OCI-LY3 (cell line): Measurements from ENCODE around the gene URB1.

ENCODE experiments used
- H2AFZ ChIP-seq: fragments of 200-600, 300-600 bp; shearing (Covaris generic); 2 replicates; pipeline ENCODE4 v1.6.0; 2014; ENCODE audit warnings: antibody characterized with exemption, low read depth, low read length
- H3K27ac ChIP-seq: fragments of 200-600, 300-600 bp; sonication (generic); 2 replicates; pipeline ENCODE4 v1.5.1; 2014; ENCODE audit warnings: mild to moderate bottlenecking, low read length, moderate library complexity, mixed read lengths
- H3K27me3 ChIP-seq: fragments of 200-600, 300-600 bp; sonication (generic); 2 replicates; pipeline ENCODE4 v1.6.1; 2014; ENCODE audit warnings: low read depth, low read length, mixed read lengths
- H3K36me3 ChIP-seq: fragments of 200-600, 300-600 bp; sonication (generic); replicated peaks from 2 replicates; pipeline ENCODE3; 2014; ENCODE audit warnings: low read depth, low read length, mixed read lengths
- H3K4me1 ChIP-seq: fragments of 300-600, 200-600 bp; sonication (generic); 2 replicates; pipeline ENCODE4 v1.6.1; 2014; ENCODE audit warnings: low read length, mixed read lengths
- H3K4me2 ChIP-seq: fragments of 200-600, 300-600 bp; sonication (generic); 2 replicates; pipeline ENCODE4 v1.6.1; 2014; ENCODE audit warnings: low read length, mixed read lengths
- H3K4me3 ChIP-seq: fragments of 300-600, 200-600 bp; sonication (generic); 2 replicates; pipeline ENCODE4 v1.5.1; 2014; ENCODE audit warnings: antibody characterized with exemption, mild to moderate bottlenecking, low read length, moderate library complexity
- H3K79me2 ChIP-seq: fragments of 300-600, 200-600 bp; shearing (Covaris generic); 2 replicates; pipeline ENCODE4 v1.6.1; 2014; ENCODE audit warnings: mild to moderate bottlenecking, low read length, mixed read lengths
- H3K9ac ChIP-seq: fragments of 300-600, 200-600 bp; shearing (Covaris generic); 2 replicates; pipeline ENCODE4 v1.6.0; 2014; ENCODE audit warnings: mild to moderate bottlenecking, low read length, moderate library complexity
- H3K9me3 ChIP-seq: fragments of 200-600, 300-600 bp; shearing (Covaris generic); 2 replicates; pipeline ENCODE4 v1.6.1; 2014; ENCODE audit warnings: low read length, mixed read lengths; ENCODE audit not compliant: insufficient read depth
- H4K20me1 ChIP-seq: fragments of 200-600, 300-600 bp; sonication (generic); 2 replicates; pipeline ENCODE4 v1.6.1; 2016; ENCODE audit warnings: low read length, mixed read lengths; ENCODE audit not compliant: insufficient read depth
- EZH2phosphoT487 ChIP-seq: fragments of 200-600 bp; shearing (Covaris generic); IDR thresholded peaks from 2 replicates; pipeline ENCODE4 v1.6.1; 2018; ENCODE audit warnings: antibody characterized with exemption, mixed run types, low read depth
- TF ChIP-seq, protein P1 (sequence below): fragments of 200-600, 300-600 bp; sonication (generic); IDR thresholded peaks from 2 replicates; pipeline ENCODE4 v1.5.1; 2014; ENCODE audit warnings: antibody characterized with exemption, low read length, low read depth

The URB1 gene

GRCh38 chr21:32424674-32425073 lies 31.9 kb upstream of the URB1 start:
- Histone ChIP-seq H3K4me2 (no peak overlapping the region), H3K27me3 (peaks cover 4% of the 10 kb centered on the region; the same call in 1 of the 2 replicates), H3K4me3 (no peak overlapping the region), H2AFZ (no peak overlapping the region), H3K9ac (no peak overlapping the region), H3K27ac (no peak overlapping the region), H4K20me1 (no peaks in the 10 kb centered on the region), H3K79me2 (no peaks in the 10 kb centered on the region), H3K36me3 (no peaks in the 10 kb centered on the region), H3K9me3 (no peaks in the 10 kb centered on the region), H3K4me1 (no peaks in the 10 kb centered on the region)
- no peak for TF ChIP-seq EZH2phosphoT487
- TF ChIP-seq, protein P1, sequence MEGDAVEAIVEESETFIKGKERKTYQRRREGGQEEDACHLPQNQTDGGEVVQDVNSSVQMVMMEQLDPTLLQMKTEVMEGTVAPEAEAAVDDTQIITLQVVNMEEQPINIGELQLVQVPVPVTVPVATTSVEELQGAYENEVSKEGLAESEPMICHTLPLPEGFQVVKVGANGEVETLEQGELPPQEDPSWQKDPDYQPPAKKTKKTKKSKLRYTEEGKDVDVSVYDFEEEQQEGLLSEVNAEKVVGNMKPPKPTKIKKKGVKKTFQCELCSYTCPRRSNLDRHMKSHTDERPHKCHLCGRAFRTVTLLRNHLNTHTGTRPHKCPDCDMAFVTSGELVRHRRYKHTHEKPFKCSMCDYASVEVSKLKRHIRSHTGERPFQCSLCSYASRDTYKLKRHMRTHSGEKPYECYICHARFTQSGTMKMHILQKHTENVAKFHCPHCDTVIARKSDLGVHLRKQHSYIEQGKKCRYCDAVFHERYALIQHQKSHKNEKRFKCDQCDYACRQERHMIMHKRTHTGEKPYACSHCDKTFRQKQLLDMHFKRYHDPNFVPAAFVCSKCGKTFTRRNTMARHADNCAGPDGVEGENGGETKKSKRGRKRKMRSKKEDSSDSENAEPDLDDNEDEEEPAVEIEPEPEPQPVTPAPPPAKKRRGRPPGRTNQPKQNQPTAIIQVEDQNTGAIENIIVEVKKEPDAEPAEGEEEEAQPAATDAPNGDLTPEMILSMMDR = no peak

DNA sequence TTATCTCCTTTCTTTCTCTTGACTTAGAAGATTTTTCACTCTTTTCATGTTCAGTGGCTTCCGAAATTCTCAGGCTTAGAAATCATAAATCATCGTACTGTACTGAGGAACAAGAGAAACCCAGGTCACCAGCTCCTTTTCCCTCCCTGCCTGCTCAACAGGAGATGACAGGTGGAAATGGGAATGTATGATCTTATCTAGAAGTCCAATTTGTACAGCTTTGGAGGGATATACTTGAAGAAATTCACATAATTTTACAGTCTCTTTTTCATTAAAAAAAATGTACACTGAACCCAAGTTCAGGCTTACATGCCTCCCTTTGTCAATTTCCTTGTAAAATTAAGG lies 31.4 kb upstream of the URB1 start:
- no peak overlapping the region for H3K27ac ChIP-seq
- no peak overlapping the region for H3K4me2 ChIP-seq
- H3K27me3 ChIP-seq = peaks cover 4% of the 10 kb centered on the region; the same call in 1 of the 2 replicates
- H3K36me3 ChIP-seq = no peaks in the 10 kb centered on the region
- no peak overlapping the region for H3K9ac ChIP-seq
- H2AFZ ChIP-seq = no peak overlapping the region
- no peak overlapping the region for H3K4me3 ChIP-seq
- TF ChIP-seq EZH2phosphoT487 = no peak
- TF ChIP-seq, protein P1 = no peak
- H4K20me1 ChIP-seq = no peaks in the 10 kb centered on the region
- H3K9me3 ChIP-seq = no peaks in the 10 kb centered on the region
- H3K4me1 ChIP-seq = no peaks in the 10 kb centered on the region
- no peaks in the 10 kb centered on the region for H3K79me2 ChIP-seq

GRCh38 chr21:32423320-32424190 lies 30.7 kb upstream of the URB1 start:
- Histone ChIP-seq H3K4me1 (no peaks in the 10 kb centered on the region), H2AFZ (no peak overlapping the region), H4K20me1 (no peaks in the 10 kb centered on the region), H3K9ac (no peak overlapping the region), H3K36me3 (no peaks in the 10 kb centered on the region), H3K4me3 (no peak overlapping the region), H3K27me3 (peaks cover 4% of the 10 kb centered on the region; the same call in 1 of the 2 replicates), H3K4me2 (no peak overlapping the region), H3K79me2 (no peaks in the 10 kb centered on the region), H3K9me3 (no peaks in the 10 kb centered on the region), H3K27ac (no peak overlapping the region)
- TF ChIP-seq, protein P1 = no peak
- no peak for TF ChIP-seq EZH2phosphoT487

DNA sequence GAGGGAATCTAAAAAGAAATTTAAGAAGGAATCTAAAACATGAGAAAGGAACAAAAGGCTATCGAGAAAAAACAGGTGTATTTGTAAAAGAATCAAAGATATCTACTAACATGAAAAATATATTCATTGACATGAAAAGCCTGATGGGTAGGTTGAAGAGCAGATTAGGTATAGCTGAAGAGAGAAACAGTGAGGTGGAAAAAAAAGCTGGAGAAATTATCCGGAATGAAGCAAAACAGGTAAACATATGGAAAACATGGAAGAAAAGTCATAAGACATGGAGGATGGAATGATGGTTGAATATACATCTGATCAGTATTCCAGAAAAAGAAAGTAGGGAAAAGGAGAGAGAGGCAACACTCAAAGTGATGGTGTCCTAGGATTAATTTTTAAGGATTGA lies 29.3 kb upstream of the URB1 start:
- no peaks in the 10 kb centered on the region for H3K36me3 ChIP-seq
- no peak overlapping the region for H3K27ac ChIP-seq
- H3K9ac ChIP-seq = no peak overlapping the region
- no peak overlapping the region for H3K4me3 ChIP-seq
- H3K27me3 ChIP-seq = peaks cover 4% of the 10 kb centered on the region; the same call in 1 of the 2 replicates
- TF ChIP-seq, protein P1 = no peak
- no peak for TF ChIP-seq EZH2phosphoT487
- no peak overlapping the region for H3K4me2 ChIP-seq
- H2AFZ ChIP-seq = no peak overlapping the region
- no peaks in the 10 kb centered on the region for H3K4me1 ChIP-seq
- H3K79me2 ChIP-seq = no peaks in the 10 kb centered on the region
- no peaks in the 10 kb centered on the region for H4K20me1 ChIP-seq
- H3K9me3 ChIP-seq = no peaks in the 10 kb centered on the region
